Measurements from ENCODE around the gene TMEM184A.

TMEM184A gene

GRCh38 chr7:1549357-1550004, 6.5 kb downstream of the TMEM184A start:
- DNase-seq, result no peak

- no peak for DNase-seq
Observed at GRCh38 chr7:1548944-1549343, 7.1 kb downstream of the TMEM184A start.

- DNase-seq, result no peak
Observed at GRCh38 chr7:1548438-1548831, 7.6 kb downstream of the TMEM184A start.

GRCh38 chr7:1547777-1548437, 8.1 kb downstream of the TMEM184A start:
- DNase-seq, result no peak

- DNase-seq, result no peak
Observed at GRCh38 chr7:1546909-1547776, 8.9 kb downstream of the TMEM184A start.

GRCh38 chr7:1546274-1546908, 9.6 kb downstream of the TMEM184A start:
- no peak for DNase-seq

GRCh38 chr7:1545417-1546246, 10.4 kb downstream of the TMEM184A start:
- no peak for DNase-seq

GRCh38 chr7:1544896-1545416, 11.0 kb downstream of the TMEM184A start:
- DNase-seq, result no peak

GRCh38 chr7:1544178-1544895, 11.7 kb downstream of the TMEM184A start:
- no peak for DNase-seq

GRCh38 chr7:1543826-1544177, 12.2 kb downstream of the TMEM184A start:
- DNase-seq, result no peak

- DNase-seq, result no peak
Observed at GRCh38 chr7:1542841-1543747, 12.9 kb downstream of the TMEM184A start.

GRCh38 chr7:1542329-1542728, 13.7 kb downstream of the TMEM184A start:
- DNase-seq, result no peak

GRCh38 chr7:1541431-1542162, 14.4 kb downstream of the TMEM184A start:
- DNase-seq, result no peak

GRCh38 chr7:1540776-1541271, 15.2 kb downstream of the TMEM184A start:
- no peak for DNase-seq

- no peak for DNase-seq
Observed at GRCh38 chr7:1539882-1540775, 15.9 kb downstream of the TMEM184A start.

GRCh38 chr7:1539181-1539881, 16.7 kb downstream of the TMEM184A start:
- no peak for DNase-seq

GRCh38 chr7:1538544-1539180, 17.3 kb downstream of the TMEM184A start:
- no peak for DNase-seq
